ENCODE data around the gene BCAR1.
"Not testable (repeated sequence)": the region's sequence is repeated elsewhere in the genome, so short reads cannot be mapped to it uniquely, and the experiment has no call there.

BCAR1 gene

DNA sequence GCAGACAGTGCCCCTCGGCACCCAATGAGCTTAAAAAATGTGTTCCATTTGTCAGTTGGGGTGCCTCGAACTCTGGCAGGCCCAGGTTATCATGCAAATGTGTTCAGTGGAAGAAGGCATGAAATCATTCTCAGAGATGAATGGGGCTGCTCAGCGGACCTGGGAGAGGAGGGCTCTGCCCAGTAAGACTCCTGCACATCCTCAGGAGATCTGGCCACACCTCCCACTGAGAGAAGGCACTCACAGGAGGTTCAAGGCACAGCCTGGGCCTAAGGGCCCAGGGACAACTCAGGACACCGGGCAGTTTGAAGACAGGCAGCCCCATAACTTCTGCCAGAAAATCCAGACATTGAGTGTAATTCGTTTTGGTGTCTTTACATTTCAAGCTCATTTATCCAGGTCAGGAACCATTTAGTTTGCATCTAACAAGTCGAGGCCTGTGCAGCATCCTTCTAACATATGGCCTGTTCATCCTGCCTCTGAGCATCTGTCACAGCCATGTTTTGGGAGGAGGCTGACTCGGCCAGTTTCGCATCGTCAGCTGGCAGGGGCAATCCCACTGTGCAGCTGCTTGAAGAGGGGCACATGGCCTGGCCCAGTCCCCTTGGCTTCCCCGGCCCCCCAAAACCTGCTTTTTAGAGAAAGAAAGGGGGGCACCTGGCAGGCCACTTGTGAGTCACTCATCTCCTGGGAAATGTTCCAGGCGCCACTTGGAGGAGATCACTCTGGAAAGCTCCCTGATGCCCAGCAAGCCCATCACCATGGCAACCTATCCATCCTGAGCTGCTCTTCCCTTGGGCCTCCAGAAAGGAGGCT lies 31.2 kb upstream of the BCAR1 start:
- TF ChIP-seq, protein P1, sequence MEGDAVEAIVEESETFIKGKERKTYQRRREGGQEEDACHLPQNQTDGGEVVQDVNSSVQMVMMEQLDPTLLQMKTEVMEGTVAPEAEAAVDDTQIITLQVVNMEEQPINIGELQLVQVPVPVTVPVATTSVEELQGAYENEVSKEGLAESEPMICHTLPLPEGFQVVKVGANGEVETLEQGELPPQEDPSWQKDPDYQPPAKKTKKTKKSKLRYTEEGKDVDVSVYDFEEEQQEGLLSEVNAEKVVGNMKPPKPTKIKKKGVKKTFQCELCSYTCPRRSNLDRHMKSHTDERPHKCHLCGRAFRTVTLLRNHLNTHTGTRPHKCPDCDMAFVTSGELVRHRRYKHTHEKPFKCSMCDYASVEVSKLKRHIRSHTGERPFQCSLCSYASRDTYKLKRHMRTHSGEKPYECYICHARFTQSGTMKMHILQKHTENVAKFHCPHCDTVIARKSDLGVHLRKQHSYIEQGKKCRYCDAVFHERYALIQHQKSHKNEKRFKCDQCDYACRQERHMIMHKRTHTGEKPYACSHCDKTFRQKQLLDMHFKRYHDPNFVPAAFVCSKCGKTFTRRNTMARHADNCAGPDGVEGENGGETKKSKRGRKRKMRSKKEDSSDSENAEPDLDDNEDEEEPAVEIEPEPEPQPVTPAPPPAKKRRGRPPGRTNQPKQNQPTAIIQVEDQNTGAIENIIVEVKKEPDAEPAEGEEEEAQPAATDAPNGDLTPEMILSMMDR (IDR thresholded peaks at IDR 0.05; ENCODE audit: low read depth, low read length, missing control alignments) = no peak
- DNase-seq (ENCODE audit: low read depth) = no peak
- in situ Hi-C loops (cut with HindIII; ENCODE audit: low sequenced_read_pairs) = no loop called here
- no peak overlapping the region for H3K4me3 ChIP-seq (ENCODE audit: low read depth, low read length)

DNA sequence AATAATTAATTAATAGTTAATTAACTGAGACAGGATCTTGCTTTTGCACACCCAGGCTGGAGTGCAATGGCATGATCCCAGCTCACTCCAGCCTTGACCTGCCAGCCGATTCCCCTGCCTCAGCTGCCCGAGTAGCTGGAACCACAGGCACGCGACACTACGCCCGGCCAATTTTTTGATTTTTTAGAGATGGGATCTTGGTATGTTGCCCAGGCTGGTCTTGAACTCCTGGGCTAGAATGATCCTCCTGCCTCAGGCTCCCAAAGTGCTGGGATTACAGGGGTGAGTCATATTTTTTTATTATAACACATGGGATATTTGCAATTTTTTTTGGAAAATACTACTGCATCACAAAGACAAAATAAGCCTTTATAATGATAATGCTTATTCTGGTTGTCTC lies 30.4 kb upstream of the BCAR1 start:
- no peak overlapping the region for H3K4me3 ChIP-seq (ENCODE audit: low read depth, low read length)
- DNase-seq (ENCODE audit: low read depth) = no peak
- in situ Hi-C loops (cut with HindIII; ENCODE audit: low sequenced_read_pairs) = no loop called here
- TF ChIP-seq, protein P1 (IDR thresholded peaks at IDR 0.05; ENCODE audit: low read depth, low read length, missing control alignments) = no peak

DNA sequence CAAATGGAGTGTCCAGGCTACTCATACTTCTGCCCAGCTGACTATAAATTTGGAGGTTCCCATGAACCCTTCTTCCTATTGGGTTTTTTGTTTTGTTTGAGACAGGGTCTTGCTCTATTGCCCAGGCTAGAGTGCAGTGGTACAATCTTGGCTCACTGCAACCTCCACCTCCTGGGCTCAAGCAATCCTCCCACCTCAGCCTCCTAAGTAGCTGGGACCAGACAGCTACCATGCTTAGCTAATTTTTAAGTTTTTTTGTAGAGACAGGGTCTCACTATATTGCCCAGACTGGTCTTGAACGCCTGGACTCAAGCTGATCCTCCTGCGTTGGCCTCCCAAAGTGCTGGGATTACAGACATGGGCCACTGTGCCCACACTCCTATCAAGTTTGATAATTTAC lies 29.6 kb upstream of the BCAR1 start:
- H3K4me3 ChIP-seq (ENCODE audit: low read depth, low read length); DNase-seq (ENCODE audit: low read depth); in situ Hi-C loops (cut with HindIII; ENCODE audit: low sequenced_read_pairs): not testable (repeated sequence)

DNA sequence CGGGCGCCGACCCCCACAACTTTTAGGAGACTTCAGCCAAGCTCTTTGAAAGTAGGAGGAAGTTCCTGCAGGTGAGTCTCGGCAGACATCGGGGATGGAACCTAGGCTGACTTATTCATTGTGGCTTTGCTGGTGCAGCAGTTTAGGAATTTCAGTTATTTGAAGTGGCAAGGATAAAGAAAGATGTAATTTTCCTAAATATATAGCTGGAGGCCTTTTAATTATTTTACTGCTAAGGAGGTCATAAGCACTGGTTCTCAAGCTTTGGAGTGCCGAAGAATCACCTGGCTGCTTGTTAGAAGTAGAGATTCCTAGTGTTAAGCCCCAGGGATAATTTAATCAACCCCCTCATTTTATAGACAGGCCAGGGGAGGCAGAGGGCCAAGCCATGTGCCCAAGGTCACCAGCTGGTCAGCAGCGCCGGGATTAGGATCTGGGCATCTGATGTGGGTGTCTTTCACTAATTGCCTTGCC lies 28.9 kb upstream of the BCAR1 start:
- TF ChIP-seq, protein P1 (IDR thresholded peaks at IDR 0.05; ENCODE audit: low read depth, low read length, missing control alignments) = no peak
- in situ Hi-C loops (cut with HindIII; ENCODE audit: low sequenced_read_pairs) = no loop called here

DNA sequence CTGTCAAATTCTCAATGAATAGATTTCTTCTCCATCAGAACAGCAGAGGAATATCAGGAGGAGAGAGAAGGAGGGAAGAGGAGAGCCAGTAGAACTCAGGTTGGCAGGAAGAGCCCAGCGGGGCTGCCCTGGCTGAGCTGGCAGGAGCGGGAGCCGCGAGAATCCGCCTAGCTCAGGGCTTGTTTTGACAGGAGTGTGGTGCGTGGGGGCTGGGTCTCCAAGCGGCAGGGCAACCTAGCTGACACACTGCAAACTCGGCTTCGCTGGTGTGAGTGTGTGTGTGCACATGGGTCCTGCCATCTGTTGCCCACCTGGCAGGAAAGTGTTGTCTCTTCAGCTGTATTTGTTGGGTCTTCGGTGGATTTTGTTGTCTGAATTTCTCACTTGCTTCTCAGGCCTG lies 27.9 kb upstream of the BCAR1 start:
- TF ChIP-seq, protein P1 (IDR thresholded peaks at IDR 0.05; ENCODE audit: low read depth, low read length, missing control alignments) = no peak
- in situ Hi-C loops (cut with HindIII; ENCODE audit: low sequenced_read_pairs) = no loop called here
- no peak for DNase-seq (ENCODE audit: low read depth)
- H3K4me3 ChIP-seq (ENCODE audit: low read depth, low read length) = no peak overlapping the region

More for the DNA sequence above, 28.9 kb upstream of the BCAR1 start:
- DNase-seq (ENCODE audit: low read depth) = no peak
- no peak overlapping the region for H3K4me3 ChIP-seq (ENCODE audit: low read depth, low read length)

DNA sequence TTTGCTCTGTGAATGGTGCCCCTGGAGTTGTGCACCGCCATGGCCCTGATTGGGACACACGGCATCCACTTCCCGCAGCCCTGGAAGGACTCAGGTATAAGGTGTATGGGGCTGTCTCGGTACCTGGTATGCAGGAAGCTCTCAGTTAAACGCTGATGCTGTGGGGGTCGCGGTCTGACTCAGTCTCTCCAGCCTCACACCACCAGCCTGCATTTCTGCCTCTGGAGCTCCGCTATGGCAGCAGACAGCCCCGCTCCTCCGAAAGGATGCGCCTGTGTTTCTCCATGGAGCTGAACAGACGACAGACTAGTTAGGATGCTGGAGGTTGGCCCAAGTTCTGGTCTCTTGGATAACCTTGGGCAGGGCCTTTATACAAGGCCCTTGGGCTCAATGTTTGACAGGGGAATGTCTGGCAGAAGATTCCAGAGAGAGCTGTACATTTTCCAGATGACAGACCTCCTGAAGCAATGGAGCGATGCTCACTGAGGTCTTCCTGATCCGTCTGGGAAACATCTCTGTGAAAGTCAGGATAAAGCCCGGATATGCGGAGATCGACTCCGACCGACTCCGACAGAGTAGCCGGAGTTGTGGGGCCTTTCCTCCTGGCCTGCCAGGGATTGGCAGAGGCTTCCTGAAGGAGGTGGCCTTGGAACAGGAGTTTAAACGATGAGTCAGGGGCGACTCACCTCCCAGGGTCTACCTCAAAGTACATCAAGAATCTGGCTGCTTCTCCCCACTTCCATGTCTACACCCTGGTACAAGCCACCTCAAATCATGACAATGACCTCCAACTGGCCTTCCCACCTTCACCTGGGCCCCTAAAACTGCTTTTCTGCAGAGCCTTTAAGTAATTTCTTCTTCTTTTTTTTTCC lies 21.9 kb upstream of the BCAR1 start:
- H3K4me3 ChIP-seq (ENCODE audit: low read depth, low read length) = no peak overlapping the region
- in situ Hi-C loops (cut with HindIII; ENCODE audit: low sequenced_read_pairs) = no loop called here
- DNase-seq (ENCODE audit: low read depth) = no peak
- TF ChIP-seq, protein P1 (IDR thresholded peaks at IDR 0.05; ENCODE audit: low read depth, low read length, missing control alignments) = no peak

DNA sequence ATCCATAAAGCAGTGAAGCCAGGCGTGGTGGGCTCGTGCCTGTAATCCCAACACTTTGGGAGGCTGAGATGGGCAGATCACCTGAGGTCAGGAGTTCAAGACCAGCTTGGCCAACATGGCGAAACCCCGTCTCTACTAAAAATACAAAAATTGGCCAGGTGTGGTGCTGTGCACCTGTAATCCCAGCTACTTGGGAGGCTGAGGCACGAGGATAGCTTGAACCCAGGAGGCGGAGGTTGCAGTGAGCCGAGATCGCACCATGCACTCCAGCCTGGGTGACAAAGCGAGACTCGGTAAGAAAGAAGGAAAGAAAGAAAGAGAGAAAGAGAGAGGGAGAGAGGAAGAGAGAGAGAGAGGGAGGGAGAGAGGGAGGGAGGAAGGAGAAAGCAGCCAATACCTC lies 21.2 kb upstream of the BCAR1 start:
- in situ Hi-C loops (cut with HindIII; ENCODE audit: low sequenced_read_pairs); DNase-seq (ENCODE audit: low read depth); H3K4me3 ChIP-seq (ENCODE audit: low read depth, low read length): not testable (repeated sequence)
